SK-N-SH treated with all-trans-retinoic acid at 6 μM for 48 hours (cell line): ENCODE measurements around the gene NUP98.

Source experiments
- ARNTL ChIP-seq: fragments of 450-650 bp; formaldehyde crosslinking; IDR thresholded peaks from 2 replicates; pipeline ENCODE4 v1.5.0; 2020; ENCODE audit warnings: low read depth, mild to moderate bottlenecking, moderate library complexity, borderline replicate concordance
- CREB5 ChIP-seq: fragments of 250-450 bp; sonication (Bioruptor Pico); IDR thresholded peaks from 2 replicates; pipeline ENCODE4 v1.5.1; 2020; ENCODE audit warnings: low read depth, mild to moderate bottlenecking, moderate library complexity
- ESRRG ChIP-seq: fragments of 250-450 bp; sonication (Bioruptor Pico); IDR thresholded peaks from 2 replicates; pipeline ENCODE4 v1.6.1; 2021; ENCODE audit warnings: mild to moderate bottlenecking
- ZFP3 ChIP-seq: fragments of 250-450 bp; sonication (Bioruptor Pico); IDR thresholded peaks from 2 replicates; pipeline ENCODE4 v1.5.0; 2020; ENCODE audit warnings: mild to moderate bottlenecking, moderate library complexity

GRCh38 chr11:3838504-3838903 is 41.1 kb upstream of the NUP98 start:
- TF ChIP-seq ARNTL (CRISPR knock-in tag) (no peak), CREB5 (CRISPR knock-in tag) (no peak), ZFP3 (CRISPR knock-in tag) (no peak), ESRRG (CRISPR knock-in tag) (no peak)
